ENCODE measurements around the gene OR10H1.

DNA sequence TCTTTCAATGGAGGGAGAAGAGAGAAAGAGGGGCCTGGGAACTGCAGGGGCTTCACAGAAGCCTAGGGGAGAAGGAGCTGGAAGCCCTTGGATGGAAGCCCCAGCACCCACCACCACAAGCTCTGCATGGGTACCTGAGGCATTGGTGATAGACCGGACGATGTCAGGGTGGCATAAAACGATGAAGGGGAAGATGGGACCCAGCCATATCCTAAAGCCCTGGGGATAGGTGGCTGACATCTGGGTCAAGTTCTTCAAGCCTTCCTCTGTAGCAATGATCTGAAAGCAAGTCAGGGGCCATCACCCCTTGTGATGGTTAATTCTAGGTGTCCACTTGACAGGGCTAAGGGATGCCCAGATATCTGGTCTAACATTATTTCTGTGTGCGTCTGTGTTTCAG is 39.2 kb downstream of the OR10H1 start:
- TF ChIP-seq GLIS3 (CRISPR knock-in tag; IDR thresholded peaks at IDR 0.05) (no peak), TCF4 (CRISPR knock-in tag; IDR thresholded peaks at IDR 0.05; ENCODE audit: borderline replicate concordance) (no peak), ZC3H10 (CRISPR knock-in tag; IDR thresholded peaks at IDR 0.05) (no peak), POU6F1 (CRISPR knock-in tag; IDR thresholded peaks at IDR 0.05; ENCODE audit: borderline replicate concordance, low read depth) (no peak), ZNF8 (CRISPR knock-in tag; IDR thresholded peaks at IDR 0.05) (no peak), CSDC2 (CRISPR knock-in tag; IDR thresholded peaks at IDR 0.05) (no peak), ESRRG (CRISPR knock-in tag; IDR thresholded peaks at IDR 0.05) (no peak), BACH2 (CRISPR knock-in tag; IDR thresholded peaks at IDR 0.05; ENCODE audit: borderline replicate concordance) (no peak), ZNF70 (CRISPR knock-in tag; IDR thresholded peaks at IDR 0.05) (no peak), PPARA (CRISPR knock-in tag; IDR thresholded peaks at IDR 0.05; ENCODE audit: borderline replicate concordance) (no peak), OSR1 (CRISPR knock-in tag; IDR thresholded peaks at IDR 0.05) (no peak)
- TF ChIP-seq, protein P1, sequence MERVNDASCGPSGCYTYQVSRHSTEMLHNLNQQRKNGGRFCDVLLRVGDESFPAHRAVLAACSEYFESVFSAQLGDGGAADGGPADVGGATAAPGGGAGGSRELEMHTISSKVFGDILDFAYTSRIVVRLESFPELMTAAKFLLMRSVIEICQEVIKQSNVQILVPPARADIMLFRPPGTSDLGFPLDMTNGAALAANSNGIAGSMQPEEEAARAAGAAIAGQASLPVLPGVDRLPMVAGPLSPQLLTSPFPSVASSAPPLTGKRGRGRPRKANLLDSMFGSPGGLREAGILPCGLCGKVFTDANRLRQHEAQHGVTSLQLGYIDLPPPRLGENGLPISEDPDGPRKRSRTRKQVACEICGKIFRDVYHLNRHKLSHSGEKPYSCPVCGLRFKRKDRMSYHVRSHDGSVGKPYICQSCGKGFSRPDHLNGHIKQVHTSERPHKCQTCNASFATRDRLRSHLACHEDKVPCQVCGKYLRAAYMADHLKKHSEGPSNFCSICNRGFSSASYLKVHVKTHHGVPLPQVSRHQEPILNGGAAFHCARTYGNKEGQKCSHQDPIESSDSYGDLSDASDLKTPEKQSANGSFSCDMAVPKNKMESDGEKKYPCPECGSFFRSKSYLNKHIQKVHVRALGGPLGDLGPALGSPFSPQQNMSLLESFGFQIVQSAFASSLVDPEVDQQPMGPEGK (CRISPR knock-in tag; IDR thresholded peaks at IDR 0.05; ENCODE audit: borderline replicate concordance) = no peak
